ENCODE data around the gene SENP6.

DNA sequence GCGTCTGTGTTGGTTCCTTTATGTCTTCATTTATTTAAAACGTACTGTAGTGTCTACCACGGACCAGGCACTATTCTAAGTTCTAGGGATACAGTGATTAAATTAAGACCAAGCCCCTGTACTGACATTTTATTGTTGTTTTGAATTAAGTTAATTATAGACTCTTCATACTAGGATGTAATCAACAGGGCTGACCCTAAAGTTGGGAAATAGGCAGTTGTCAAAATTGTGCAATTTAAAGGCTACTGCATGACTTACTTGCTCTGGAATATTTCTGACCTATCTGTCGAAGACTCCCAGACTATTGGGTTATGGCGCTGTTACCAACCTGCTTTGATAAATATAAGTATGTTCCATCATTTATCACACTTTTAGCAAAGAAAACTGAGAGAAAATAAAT, 154.0 kb downstream of the SENP6 start:
- TF ChIP-seq, protein P1, sequence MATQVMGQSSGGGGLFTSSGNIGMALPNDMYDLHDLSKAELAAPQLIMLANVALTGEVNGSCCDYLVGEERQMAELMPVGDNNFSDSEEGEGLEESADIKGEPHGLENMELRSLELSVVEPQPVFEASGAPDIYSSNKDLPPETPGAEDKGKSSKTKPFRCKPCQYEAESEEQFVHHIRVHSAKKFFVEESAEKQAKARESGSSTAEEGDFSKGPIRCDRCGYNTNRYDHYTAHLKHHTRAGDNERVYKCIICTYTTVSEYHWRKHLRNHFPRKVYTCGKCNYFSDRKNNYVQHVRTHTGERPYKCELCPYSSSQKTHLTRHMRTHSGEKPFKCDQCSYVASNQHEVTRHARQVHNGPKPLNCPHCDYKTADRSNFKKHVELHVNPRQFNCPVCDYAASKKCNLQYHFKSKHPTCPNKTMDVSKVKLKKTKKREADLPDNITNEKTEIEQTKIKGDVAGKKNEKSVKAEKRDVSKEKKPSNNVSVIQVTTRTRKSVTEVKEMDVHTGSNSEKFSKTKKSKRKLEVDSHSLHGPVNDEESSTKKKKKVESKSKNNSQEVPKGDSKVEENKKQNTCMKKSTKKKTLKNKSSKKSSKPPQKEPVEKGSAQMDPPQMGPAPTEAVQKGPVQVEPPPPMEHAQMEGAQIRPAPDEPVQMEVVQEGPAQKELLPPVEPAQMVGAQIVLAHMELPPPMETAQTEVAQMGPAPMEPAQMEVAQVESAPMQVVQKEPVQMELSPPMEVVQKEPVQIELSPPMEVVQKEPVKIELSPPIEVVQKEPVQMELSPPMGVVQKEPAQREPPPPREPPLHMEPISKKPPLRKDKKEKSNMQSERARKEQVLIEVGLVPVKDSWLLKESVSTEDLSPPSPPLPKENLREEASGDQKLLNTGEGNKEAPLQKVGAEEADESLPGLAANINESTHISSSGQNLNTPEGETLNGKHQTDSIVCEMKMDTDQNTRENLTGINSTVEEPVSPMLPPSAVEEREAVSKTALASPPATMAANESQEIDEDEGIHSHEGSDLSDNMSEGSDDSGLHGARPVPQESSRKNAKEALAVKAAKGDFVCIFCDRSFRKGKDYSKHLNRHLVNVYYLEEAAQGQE (IDR thresholded peaks at IDR 0.05; ENCODE audit: low read depth, low read length) = no peak
- TF ChIP-seq NFIC (IDR thresholded peaks at IDR 0.05; ENCODE audit: borderline replicate concordance) (no peak), CHD2 (IDR thresholded peaks at IDR 0.05; ENCODE audit: low read length, partially characterized antibody) (no peak)

All from SK-N-SH (cell line).